HFFc6 (cell line): ENCODE measurements around the gene ATN1. TPM values are rescaled to one million over a fixed set of nuclear protein-coding genes. Genes with fewer than 3 reads are reported as not detected.
"Not testable (repeated sequence)": the region's sequence is repeated elsewhere in the genome, so short reads cannot be mapped to it uniquely, and the experiment has no call there.

Experiments used
- DNase-seq: peaks from one replicate; pipeline ENCODE4 v3.0.0-alpha.2; 2018
- H3K27ac Mint-ChIP-seq: 2 replicates; pipeline ENCODE4 v1.8.0; 2020; ENCODE audit warnings: mild to moderate bottlenecking, mixed read lengths
- H3K27me3 Mint-ChIP-seq: 2 replicates; pipeline ENCODE4 v1.8.0; 2021; ENCODE audit warnings: mild to moderate bottlenecking, moderate library complexity, mixed read lengths; ENCODE audit not compliant: insufficient read depth
- H3K36me3 Mint-ChIP-seq: 2 replicates; pipeline ENCODE4 v1.8.0; 2021; ENCODE audit warnings: low read depth, mixed read lengths
- H3K4me1 Mint-ChIP-seq: 2 replicates; pipeline ENCODE4 v1.8.0; 2020; ENCODE audit warnings: low read depth, mixed read lengths
- H3K4me3 Mint-ChIP-seq: 2 replicates; pipeline ENCODE4 v1.8.0; 2020; ENCODE audit warnings: mild to moderate bottlenecking, moderate library complexity, mixed read lengths
- H3K9me3 Mint-ChIP-seq: 2 replicates; pipeline ENCODE4 v1.8.0; 2020; ENCODE audit warnings: mild to moderate bottlenecking, mixed read lengths
- long read RNA-seq: library from polyadenylated mRNA; unstranded; transcript quantifications from one replicate; pipeline ENCODE4 v2.0.0, GENCODE V29; 2019
- total RNA-seq, 6 experiments: library from RNA; stranded (reverse); fragmentation: NEBNext Ultra II Directional; extraction: Animal tissue kit (Norgen Biotek cat#: 25700); gene quantifications; 2 replicates in 1 of 6; 3 replicates in 5 of 6; pipeline ENCODE4 v1.2.3, GENCODE V29; 2021
- TF ChIP-seq, protein P1 (sequence below): fragments of 200-600 bp; sonication (generic); IDR thresholded peaks from 2 replicates; pipeline ENCODE4 v1.5.0; 2021; ENCODE audit warnings: antibody characterized with exemption, mild to moderate bottlenecking

The ATN1 gene, protein sequence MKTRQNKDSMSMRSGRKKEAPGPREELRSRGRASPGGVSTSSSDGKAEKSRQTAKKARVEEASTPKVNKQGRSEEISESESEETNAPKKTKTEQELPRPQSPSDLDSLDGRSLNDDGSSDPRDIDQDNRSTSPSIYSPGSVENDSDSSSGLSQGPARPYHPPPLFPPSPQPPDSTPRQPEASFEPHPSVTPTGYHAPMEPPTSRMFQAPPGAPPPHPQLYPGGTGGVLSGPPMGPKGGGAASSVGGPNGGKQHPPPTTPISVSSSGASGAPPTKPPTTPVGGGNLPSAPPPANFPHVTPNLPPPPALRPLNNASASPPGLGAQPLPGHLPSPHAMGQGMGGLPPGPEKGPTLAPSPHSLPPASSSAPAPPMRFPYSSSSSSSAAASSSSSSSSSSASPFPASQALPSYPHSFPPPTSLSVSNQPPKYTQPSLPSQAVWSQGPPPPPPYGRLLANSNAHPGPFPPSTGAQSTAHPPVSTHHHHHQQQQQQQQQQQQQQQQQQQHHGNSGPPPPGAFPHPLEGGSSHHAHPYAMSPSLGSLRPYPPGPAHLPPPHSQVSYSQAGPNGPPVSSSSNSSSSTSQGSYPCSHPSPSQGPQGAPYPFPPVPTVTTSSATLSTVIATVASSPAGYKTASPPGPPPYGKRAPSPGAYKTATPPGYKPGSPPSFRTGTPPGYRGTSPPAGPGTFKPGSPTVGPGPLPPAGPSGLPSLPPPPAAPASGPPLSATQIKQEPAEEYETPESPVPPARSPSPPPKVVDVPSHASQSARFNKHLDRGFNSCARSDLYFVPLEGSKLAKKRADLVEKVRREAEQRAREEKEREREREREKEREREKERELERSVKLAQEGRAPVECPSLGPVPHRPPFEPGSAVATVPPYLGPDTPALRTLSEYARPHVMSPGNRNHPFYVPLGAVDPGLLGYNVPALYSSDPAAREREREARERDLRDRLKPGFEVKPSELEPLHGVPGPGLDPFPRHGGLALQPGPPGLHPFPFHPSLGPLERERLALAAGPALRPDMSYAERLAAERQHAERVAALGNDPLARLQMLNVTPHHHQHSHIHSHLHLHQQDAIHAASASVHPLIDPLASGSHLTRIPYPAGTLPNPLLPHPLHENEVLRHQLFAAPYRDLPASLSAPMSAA (N-terminal part only)
- total RNA-seq, result 100 to 1,000 TPM in 4 of 6 experiments, 10 to 100 TPM in 2; 96.8 to 120 (median 107) TPM
- long read RNA-seq, partial matches to known transcripts, result 3 of 7 reads
- long read RNA-seq, other reads (novel, unspliced or antisense), result 4 of 7 reads

DNA sequence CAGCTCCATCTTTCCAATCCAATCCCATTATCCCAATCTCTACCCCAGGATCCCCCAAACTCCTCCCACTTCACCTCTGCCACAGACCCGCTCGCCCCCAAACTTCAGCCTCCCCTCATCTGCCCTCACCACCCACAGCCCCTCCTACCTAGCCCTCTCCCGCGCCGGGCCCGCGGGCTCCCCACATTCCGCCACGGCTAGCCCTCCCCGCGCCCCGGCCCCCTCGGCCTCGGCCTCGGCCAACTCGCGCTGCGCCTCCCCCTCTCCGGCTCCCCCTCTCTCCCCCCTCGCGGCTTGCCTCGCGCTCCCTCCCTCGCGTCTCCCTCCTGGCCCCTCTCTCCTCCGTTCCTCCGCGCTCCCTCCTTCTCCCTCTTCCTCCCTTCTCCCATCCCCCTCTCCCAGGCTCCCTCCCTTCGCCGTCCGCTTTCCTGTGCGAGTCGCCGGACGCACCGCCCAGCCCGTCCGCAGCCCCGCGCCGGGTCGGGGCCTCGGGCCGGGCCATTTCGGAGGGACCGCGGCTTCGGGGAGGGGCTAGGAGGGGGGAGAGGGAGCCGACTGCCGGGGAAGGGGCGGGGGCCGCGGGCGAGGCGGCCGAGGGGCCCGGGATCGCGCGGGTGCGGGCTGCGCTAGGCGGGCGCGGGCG, at the start of gene ATN1:
Gene ATN1, plus strand, starts transcription at position 581 of the 643 bp plus-strand sequence. CDS start 6,043 bp downstream, outside the sequence.
- Mint-ChIP-seq H3K4me3 (peak within 1 kb of the TSS; percentile 100), H3K9me3 (no peaks in the 10 kb centered on the region), H3K27me3 (peaks cover 5% of the 10 kb centered on the region), H3K27ac (peak within 1 kb of the TSS; percentile 99), H3K4me1 (peaks cover 67% of the 10 kb centered on the region), H3K36me3 (peaks cover 18% of the 10 kb centered on the region)
- TF ChIP-seq, protein P1, sequence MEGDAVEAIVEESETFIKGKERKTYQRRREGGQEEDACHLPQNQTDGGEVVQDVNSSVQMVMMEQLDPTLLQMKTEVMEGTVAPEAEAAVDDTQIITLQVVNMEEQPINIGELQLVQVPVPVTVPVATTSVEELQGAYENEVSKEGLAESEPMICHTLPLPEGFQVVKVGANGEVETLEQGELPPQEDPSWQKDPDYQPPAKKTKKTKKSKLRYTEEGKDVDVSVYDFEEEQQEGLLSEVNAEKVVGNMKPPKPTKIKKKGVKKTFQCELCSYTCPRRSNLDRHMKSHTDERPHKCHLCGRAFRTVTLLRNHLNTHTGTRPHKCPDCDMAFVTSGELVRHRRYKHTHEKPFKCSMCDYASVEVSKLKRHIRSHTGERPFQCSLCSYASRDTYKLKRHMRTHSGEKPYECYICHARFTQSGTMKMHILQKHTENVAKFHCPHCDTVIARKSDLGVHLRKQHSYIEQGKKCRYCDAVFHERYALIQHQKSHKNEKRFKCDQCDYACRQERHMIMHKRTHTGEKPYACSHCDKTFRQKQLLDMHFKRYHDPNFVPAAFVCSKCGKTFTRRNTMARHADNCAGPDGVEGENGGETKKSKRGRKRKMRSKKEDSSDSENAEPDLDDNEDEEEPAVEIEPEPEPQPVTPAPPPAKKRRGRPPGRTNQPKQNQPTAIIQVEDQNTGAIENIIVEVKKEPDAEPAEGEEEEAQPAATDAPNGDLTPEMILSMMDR, result no peak
- peak; percentile 46 for DNase-seq

DNA sequence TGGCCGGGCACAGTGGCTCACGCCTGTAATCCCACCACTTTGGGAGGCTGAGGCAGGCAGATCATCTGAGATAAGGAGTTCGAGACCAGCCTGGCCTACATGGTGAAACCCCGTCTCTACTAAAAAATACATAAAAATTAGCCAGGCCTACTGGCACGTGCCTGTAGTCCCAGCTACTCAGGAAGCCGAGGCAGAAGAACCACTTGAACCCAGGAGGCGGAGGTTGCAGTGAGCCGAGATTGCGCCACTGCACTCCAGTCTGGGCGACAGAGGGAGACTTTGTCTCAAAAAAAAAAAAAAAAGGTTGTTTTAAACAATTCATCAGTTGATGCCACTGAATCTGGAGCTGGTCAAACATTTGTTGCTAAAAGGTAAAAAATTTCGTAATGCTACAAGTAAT, 47.9 kb upstream of the ATN1 start:
- not testable (repeated sequence) for H3K27me3 Mint-ChIP-seq, DNase-seq, H3K4me3 Mint-ChIP-seq, H3K27ac Mint-ChIP-seq, H3K36me3 Mint-ChIP-seq, H3K4me1 Mint-ChIP-seq, H3K9me3 Mint-ChIP-seq

DNA sequence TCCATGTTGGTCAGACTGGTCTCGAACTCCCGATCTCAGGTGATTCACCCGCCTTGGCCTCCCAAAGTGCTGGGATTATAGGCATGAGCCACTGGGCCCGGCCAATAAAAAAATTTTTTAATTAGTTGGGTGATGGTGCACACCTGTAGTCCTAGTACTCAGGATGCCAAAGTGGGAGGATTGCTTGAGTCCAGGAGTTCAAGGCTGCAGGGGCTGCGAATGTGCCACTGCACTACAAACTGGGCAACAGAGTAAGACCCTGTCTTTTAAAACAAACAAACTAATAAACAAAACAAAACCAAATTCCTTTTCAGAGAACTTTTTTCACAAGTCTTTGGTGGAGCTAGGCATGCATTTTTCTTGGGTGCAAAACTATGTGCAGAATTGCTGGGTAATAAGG, 44.5 kb upstream of the ATN1 start:
- Mint-ChIP-seq H3K4me1 (no peaks in the 10 kb centered on the region), H3K36me3 (no peaks in the 10 kb centered on the region), H3K27ac (no peak overlapping the region), H3K4me3 (no peak overlapping the region), H3K27me3 (0 out of 2 replicates have a peak, but pooled peaks cover 2% of the 10 kb centered on the region), H3K9me3 (no peaks in the 10 kb centered on the region)
- DNase-seq, result no peak
- TF ChIP-seq, protein P1, result no peak

DNA sequence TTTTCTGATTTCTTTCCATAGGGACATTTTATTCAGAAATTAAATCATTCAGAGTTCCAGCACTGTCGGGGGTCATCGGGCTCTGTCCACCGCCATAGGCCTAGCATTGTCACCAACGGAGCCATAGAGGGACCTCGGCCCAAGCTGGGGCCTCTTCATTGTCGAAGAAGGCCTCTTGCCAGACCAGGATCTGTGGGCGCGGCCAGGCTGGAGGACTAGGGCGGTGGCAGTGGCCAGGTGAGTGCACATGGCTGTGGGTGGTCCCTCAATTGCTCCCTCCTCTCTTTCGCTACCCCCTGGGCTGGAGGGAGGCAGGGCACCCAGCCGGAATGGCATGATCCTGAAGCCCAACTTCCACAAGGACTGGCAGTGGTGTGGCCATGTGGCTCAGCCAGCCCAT, 44.1 kb upstream of the ATN1 start:
- TF ChIP-seq, protein P1, result no peak
- Mint-ChIP-seq H3K4me1 (no peaks in the 10 kb centered on the region), H3K4me3 (no peak overlapping the region)

DNA sequence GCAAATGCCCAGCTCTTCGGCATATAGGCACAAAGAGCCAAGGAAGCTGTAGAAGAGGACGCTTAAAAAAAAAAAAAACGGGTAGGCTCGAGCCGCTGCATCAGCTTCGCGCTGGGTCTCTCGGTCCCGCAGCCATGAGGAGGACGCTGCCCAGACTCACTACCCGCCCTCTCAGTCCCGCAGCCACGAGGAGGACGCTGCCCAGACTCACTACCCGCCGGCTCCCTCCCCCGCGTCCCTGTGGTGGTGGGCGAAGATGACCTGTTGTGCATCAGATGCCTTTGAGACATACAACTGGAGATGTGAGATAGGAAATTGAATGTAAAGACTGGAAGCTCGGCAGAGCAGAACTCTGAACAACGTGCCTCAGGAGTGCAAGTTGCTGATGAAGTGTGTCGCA, 43.2 kb upstream of the ATN1 start:
- H3K4me3 Mint-ChIP-seq, result no peak overlapping the region
- no peaks in the 10 kb centered on the region for H3K36me3 Mint-ChIP-seq
- H3K4me1 Mint-ChIP-seq, result no peaks in the 10 kb centered on the region
- TF ChIP-seq, protein P1, result no peak
- no peak overlapping the region for H3K27ac Mint-ChIP-seq
- 0 out of 2 replicates have a peak, but pooled peaks cover 2% of the 10 kb centered on the region for H3K27me3 Mint-ChIP-seq
- no peaks in the 10 kb centered on the region for H3K9me3 Mint-ChIP-seq
- DNase-seq, result no peak

More for the DNA sequence above, 44.1 kb upstream of the ATN1 start:
- Mint-ChIP-seq H3K27me3 (0 out of 2 replicates have a peak, but pooled peaks cover 2% of the 10 kb centered on the region), H3K9me3 (no peaks in the 10 kb centered on the region), H3K27ac (no peak overlapping the region), H3K36me3 (no peaks in the 10 kb centered on the region)
- no peak for DNase-seq

DNA sequence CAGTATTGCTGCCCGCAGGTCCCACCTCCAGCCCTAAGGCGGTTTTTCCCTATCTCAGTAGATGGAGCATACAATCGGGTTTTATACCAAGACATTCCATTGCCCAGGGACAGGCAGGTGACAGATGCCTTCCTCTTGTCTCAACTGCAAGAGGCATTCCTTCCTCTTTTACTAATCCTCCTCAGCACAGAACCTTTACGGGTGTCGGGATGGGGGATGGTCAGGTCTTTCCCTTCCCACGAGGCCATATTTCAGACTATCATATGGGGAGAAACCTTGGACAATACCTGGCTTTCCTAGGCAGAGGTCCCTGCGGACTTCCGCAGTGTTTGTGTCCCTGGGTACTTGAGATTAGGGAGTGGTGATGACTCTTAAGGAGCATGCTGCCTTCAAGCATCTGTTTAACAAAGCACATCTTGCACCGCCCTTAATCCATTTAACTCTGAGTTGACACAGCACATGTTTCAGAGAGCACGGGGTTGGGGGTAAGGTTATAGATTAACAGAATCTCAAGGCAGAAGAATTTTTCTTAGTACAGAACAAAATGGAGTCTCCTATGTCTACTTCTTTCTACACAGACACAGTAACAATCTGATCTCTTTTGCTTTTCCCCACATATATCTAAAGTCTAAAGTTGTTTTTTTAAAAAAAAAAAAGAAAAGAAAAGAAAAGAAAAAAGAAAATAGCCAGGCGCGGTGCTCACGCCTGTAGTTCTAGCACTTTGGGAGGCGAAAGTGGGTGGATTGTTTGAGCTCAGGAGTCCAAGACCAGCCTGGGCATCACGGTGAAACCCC, 41.4 kb upstream of the ATN1 start:
- not testable (repeated sequence) for H3K36me3 Mint-ChIP-seq, H3K27me3 Mint-ChIP-seq, H3K9me3 Mint-ChIP-seq, H3K27ac Mint-ChIP-seq, H3K4me3 Mint-ChIP-seq, DNase-seq
- H3K4me1 Mint-ChIP-seq, result peaks cover 11% of the 10 kb centered on the region
